SK-N-DZ (cell line): ENCODE measurements around the gene STK11. TPM values are rescaled to one million over a fixed set of nuclear protein-coding genes. Genes with fewer than 3 reads are reported as not detected.
A peak's percentile ranks its signal among the peaks of the same experiment; 100 is the strongest.

Experiments
- DNase-seq: peaks from one replicate; pipeline ENCODE4 v3.0.0-alpha.2; 2015; ENCODE audit warnings: low spot score
- polyA plus RNA-seq, 2 experiments: library from polyadenylated mRNA; depleted of rRNA; stranded (reverse); fragments of >200 nt; gene quantifications; 2 replicates each; pipeline ENCODE4 v1.2.3, GENCODE V29; 2014

The STK11 gene, protein sequence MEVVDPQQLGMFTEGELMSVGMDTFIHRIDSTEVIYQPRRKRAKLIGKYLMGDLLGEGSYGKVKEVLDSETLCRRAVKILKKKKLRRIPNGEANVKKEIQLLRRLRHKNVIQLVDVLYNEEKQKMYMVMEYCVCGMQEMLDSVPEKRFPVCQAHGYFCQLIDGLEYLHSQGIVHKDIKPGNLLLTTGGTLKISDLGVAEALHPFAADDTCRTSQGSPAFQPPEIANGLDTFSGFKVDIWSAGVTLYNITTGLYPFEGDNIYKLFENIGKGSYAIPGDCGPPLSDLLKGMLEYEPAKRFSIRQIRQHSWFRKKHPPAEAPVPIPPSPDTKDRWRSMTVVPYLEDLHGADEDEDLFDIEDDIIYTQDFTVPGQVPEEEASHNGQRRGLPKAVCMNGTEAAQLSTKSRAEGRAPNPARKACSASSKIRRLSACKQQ
- polyA plus RNA-seq (2014; cell fraction: cytosol; rRNA removed): 50.7 and 52.4 TPM in 2 replicates
- polyA plus RNA-seq (2014; cell fraction: nucleus; rRNA removed): 166 and 188 TPM in 2 replicates

DNA sequence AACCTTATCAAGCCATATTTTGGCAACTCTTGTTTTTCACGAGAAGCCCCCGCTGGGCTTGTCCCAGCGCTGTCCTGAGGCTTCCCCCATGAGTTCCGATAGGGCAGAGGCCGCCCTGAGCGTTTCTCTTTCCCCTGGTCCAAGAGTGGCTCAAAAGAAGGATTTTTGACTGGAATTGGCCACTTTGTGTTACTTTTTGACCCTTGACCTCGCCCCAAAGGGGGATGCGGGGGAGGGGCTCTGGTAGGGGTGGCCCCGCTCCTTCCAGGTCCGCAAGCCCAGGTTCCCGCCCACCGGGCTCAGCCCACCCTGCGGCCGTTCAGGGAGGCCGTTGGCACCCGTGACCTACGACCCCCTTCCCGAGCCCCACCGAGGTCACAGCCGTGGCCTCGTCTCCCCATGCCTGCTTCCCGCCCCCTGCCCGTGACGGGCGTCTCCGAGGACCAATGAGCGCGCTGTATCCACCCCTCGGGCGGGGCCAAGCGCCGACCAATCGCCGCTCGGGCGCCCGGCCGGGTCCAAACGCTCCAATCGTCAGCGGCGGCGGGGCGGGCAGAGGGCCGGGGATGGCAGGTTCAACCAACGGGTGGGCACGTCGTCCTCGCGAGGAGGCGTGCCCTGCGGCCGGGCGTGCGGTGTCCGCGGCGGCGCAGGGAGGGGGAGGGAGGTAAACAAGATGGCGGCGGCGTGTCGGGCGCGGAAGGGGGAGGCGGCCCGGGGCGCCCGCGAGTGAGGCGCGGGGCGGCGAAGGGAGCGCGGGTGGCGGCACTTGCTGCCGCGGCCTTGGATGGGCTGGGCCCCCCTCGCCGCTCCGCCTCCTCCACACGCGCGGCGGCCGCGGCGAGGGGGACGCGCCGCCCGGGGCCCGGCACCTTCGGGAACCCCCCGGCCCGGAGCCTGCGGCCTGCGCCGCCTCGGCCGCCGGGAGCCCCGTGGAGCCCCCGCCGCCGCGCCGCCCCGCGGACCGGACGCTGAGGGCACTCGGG, at the start of gene STK11:
TSS of gene STK11 (plus strand) at position 665 of the 986 bp plus-strand sequence. CDS start 1,136 bp downstream, outside the sequence.
- DNase-seq: peak; percentile 96

DNA sequence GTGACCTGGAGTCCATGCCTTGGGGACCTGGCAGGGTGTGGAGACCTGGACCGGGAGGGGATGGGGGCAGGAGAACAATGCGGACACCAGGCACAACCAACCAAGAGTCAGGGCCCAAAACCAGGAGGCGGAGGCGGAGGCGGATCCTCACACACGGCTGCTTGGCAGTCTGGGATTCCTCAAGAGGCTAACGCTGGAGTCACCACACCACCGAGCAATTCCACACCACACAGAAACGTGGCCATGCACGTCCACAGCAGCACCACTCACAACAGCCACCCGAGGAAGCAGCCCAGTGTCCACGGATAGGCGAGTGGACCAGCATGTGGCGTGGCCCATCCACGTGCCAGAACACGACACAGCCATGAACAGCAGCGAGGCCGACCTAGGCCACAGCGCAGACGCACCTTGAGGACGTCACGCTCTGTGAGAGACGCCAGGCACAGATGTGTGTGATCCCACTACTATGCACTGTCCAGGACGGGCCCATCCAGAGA, 49.2 kb upstream of the STK11 start:
- DNase-seq: no peak

DNA sequence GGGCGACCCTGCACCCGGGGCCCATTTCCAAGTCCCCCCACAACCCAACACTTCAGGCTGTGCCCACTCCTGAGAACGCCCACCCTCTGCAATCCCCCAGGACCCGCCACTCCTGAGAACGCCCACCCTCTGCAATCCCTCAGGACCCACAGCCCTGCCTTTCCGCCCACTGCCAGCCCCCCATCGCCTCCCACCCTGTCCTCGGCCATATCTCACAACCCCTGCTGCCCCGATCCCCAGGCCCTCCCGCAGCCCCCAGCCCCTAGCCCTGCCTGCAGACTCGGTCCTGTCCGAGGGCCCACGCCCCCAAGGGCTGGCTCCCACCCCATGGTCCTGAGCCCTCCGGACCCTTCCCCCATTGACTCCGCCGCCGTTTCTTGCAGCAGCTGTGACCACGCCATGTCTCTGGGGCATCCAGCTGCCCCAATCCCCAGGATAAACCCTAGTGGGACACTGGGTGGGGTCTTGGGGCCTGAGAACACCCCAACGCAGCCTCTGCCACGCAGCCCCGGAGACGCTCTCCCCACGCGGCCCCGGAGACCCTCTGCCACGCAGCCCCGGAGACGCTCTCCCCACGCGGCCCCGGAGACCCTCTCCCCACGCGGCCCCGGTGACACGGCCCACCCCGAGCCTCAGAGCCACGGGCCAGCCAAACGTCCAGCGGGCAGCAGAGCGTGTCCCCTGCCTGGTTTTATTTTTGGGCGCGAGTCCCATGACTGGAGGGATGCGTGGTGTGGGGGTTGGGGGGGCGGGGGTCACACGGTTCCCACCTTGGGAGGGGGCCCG, 48.6 kb upstream of the STK11 start:
- DNase-seq: no peak

GRCh38 chr19:1157931-1158884, 47.4 kb upstream of the STK11 start:
- DNase-seq: no peak

DNA sequence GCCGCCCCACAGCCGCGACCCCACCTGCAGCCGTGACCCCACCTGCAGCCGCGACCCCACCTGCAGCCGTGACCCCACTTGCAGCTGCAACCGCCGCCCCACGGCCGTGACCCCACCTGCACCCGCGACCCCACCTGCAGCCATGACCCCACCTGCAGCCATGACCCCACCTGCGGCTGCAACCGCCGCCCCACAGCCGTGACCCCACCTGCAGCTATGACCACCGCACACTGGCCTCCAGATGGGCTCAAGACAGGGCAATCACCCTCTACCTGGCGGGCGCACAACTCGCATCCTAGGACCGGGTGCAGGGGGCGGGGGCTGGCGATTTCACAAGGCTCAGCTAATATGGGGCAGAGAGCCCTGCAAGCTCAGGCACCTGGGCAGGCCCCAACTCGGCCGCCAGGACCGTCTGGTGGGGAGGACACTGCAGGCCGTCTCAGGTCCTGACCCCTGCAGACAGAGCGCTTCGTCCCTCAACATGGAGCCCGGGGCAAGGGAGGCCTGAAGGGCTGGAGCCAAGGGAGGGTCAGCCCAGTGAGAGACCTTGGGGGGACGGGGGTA, 46.6 kb upstream of the STK11 start:
- DNase-seq: no peak

- DNase-seq: no peak
These were observed 45.5 kb upstream of the STK11 start for GRCh38 chr19:1159864-1160595.

DNA sequence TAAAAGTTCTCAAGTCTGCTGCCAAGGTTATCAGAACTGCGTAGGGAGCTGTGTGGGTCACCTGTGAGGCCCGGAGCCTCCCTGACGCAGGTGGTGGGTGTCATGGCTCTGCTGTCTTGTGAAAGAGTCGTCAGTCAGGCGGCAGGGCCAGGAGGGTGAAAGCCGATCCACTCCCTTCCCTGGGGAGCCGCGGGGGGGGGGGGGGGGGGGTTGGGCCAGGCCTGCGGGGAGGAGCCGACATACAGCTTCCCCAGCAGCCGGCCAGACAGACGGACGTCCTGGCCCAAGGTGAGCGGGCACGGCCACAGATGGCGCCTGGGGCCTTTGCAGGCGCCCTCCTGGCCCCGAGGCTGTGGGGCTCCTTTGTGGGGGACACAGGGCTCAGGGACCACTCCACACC, 43.9 kb upstream of the STK11 start:
- no peak for DNase-seq

GRCh38 chr19:1162404-1163282, 42.9 kb upstream of the STK11 start:
- no peak for DNase-seq

- no peak for DNase-seq
These were observed 42.2 kb upstream of the STK11 start for GRCh38 chr19:1163283-1163933.

GRCh38 chr19:1163934-1164683, 41.5 kb upstream of the STK11 start:
- no peak for DNase-seq

DNA sequence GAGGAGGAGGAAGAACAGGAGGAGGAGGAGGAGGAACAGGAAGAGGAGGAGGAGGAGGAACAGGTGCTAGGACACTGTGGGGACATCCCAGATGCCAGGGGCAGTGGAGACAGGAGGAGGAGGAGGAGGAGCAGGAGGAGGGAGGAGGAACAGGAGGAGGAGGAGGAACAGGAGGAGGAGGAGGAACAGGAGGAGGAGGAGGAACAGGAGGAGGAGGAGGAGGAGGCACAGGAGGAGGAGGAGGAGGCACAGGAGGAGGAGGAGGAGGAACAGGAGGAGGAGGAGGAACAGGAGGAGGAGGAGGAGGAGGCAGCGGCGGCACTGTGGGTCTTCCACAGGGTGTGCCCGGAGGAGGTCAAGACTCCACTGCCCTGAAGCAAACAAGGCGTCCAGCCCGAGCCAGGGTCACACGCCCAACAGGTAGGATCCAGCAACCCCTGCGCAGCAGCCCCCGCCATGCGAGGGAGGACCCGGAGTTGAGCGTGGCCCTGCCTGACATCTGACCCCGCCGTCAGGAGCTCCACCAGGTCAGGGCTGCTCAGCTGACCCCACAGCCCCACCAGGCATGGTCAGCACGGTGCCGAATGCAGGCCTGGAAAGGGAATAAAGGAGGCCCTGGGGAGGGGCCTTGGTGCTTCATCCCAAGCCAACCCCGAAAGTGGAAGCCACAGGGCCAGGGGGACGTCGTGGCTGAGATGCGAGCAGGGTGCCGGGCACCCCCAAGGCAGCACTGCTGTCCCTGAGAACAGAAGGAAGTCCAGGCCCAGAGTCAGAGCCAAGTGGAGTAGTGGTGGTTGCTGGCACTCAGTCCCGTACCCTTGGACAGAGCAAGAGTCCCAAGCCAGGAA, 40.7 kb upstream of the STK11 start:
- DNase-seq: no peak

GRCh38 chr19:1166872-1167573, 38.6 kb upstream of the STK11 start:
- DNase-seq: no peak

DNA sequence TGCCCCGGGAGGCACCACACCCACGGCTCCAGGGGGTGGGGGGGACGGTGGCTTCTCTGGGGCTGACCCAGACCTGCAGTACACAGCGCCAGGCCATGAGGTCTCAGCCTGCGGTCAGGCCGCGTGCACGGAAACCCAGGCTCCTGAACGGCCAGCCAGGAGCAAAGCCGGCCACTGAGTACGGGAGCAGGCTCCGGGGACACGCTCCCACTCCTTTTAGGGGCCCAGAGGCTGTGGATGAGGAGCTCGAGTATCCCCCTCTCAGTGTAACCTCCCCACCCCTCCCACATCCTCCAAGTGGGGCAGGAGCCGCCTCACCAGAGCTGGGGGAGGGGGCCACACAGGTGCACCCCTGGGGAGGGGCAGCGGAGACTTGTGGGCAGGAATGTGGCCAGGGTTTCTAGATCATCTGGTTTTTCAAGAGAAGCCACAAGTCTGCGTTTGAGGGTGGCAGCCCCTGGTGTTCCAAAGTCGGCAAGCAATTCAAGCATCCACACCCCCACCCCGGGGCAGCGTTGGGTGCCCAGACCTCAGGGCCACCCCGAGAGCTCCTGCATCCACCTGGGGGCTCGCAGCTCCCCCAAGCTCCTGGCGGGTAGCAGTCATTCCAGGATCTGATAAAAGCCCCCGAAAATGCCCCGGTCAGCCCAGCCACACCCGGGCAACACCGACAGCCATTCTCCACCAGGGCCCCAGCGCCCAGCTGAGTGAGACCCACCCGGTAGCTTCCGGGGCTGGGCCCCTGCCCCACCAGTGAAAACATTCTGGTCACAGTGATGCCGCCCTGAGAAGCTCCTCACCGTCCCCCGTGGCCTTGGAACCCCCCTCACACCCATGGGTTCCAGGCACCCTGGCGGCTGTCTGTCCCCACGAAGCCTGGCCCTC, 37.6 kb upstream of the STK11 start:
- no peak for DNase-seq
